WTC11 (cell line): ENCODE data around the gene PROSER3. TPM values are rescaled to one million over a fixed set of nuclear protein-coding genes. Genes with fewer than 3 reads are reported as not detected.

Source experiments
- ATAC-seq: fragments of 200-7000 bp; cut with Tn5 transposase; 2 replicates; pipeline ENCODE4 v1.10.0; 2021; ENCODE audit warnings: mild to moderate bottlenecking, moderate library complexity
- CTCF ChIA-PET: fragments of 300-600 bp; sonication (Branson Sonifier 250); formaldehyde crosslinking; loops from one replicate; lab custom pipeline; 2021; ENCODE audit warnings: antibody characterized with exemption; lab: Charles Lee
- POLR2A ChIA-PET: fragments of 350-600 bp; sonication (Branson Sonifier 250); formaldehyde crosslinking; loops from one replicate; lab custom pipeline; 2021; ENCODE audit warnings: antibody characterized with exemption; lab: Charles Lee
- DNase-seq: peaks from one replicate; pipeline ENCODE4 v3.0.0; 2021; ENCODE audit warnings: low spot score
- H3K27ac Mint-ChIP-seq: 2 replicates; pipeline ENCODE4 v1.8.0; 2021; ENCODE audit warnings: mixed read lengths
- H3K27me3 Mint-ChIP-seq: 2 replicates; pipeline ENCODE4 v1.8.0; 2021; ENCODE audit warnings: low read depth, mild to moderate bottlenecking, moderate library complexity, mixed read lengths
- H3K36me3 Mint-ChIP-seq: 2 replicates; pipeline ENCODE4 v1.8.0; 2021; ENCODE audit warnings: mixed read lengths
- H3K4me1 Mint-ChIP-seq: 2 replicates; pipeline ENCODE4 v1.8.0; 2022; ENCODE audit warnings: mixed read lengths
- H3K4me3 Mint-ChIP-seq: 2 replicates; pipeline ENCODE4 v1.8.0; 2021; ENCODE audit warnings: mild to moderate bottlenecking, moderate library complexity, mixed read lengths
- H3K9me3 Mint-ChIP-seq: 2 replicates; pipeline ENCODE4 v1.8.0; 2021; ENCODE audit warnings: mixed read lengths
- CREB1 ChIP-seq: sonication (generic); formaldehyde crosslinking; IDR thresholded peaks from 2 replicates; pipeline ENCODE4 v1.8.0; 2023; ENCODE audit warnings: mild to moderate bottlenecking, missing genetic modification reagents
- FOXP1 ChIP-seq: sonication (generic); formaldehyde crosslinking; IDR thresholded peaks from 2 replicates; pipeline ENCODE4 v1.8.0; 2022; ENCODE audit warnings: missing genetic modification reagents, mild to moderate bottlenecking, moderate library complexity, borderline replicate concordance
- GRHL2 ChIP-seq: fragments of 250-450 bp; sonication (Bioruptor Pico); IDR thresholded peaks from 2 replicates; pipeline ENCODE4 v1.8.0; 2022; ENCODE audit warnings: mild to moderate bottlenecking, moderate library complexity; ENCODE audit not compliant: insufficient replicate concordance, severe bottlenecking
- NFATC4 ChIP-seq: fragments of 250-450 bp; sonication (Bioruptor Pico); IDR thresholded peaks from 2 replicates; pipeline ENCODE4 v1.9.0; 2021; ENCODE audit warnings: mild to moderate bottlenecking
- NFE2L1 ChIP-seq: sonication (generic); formaldehyde crosslinking; IDR thresholded peaks from 2 replicates; pipeline ENCODE4 v1.8.1; 2023; ENCODE audit warnings: missing genetic modification reagents
- NR2C2 ChIP-seq: sonication (generic); formaldehyde crosslinking; IDR thresholded peaks from 2 replicates; pipeline ENCODE4 v1.8.0; 2022; ENCODE audit warnings: mild to moderate bottlenecking, missing genetic modification reagents
- NR3C1 ChIP-seq: sonication (generic); formaldehyde crosslinking; conservative IDR thresholded peaks from 2 replicates; pipeline ENCODE4 v1.8.1; 2023; ENCODE audit warnings: low read depth, mild to moderate bottlenecking, missing genetic modification reagents
- TEAD1 ChIP-seq: sonication (generic); formaldehyde crosslinking; IDR thresholded peaks from 2 replicates; pipeline ENCODE4 v1.8.0; 2022; ENCODE audit warnings: mild to moderate bottlenecking, missing genetic modification reagents
- ZNF416 ChIP-seq: fragments of 250-450 bp; sonication (Bioruptor Pico); IDR thresholded peaks from 2 replicates; pipeline ENCODE4 v1.9.0; 2021; ENCODE audit warnings: mild to moderate bottlenecking, inconsistent platforms
- ZNF423 ChIP-seq: fragments of 250-450 bp; sonication (Bioruptor Pico); IDR thresholded peaks from 2 replicates; pipeline ENCODE4 v2.1.2; 2022; ENCODE audit warnings: mild to moderate bottlenecking, moderate library complexity
- ZNF671 ChIP-seq: fragments of 250-450 bp; sonication (Bioruptor Pico); IDR thresholded peaks from 2 replicates; pipeline ENCODE4 v1.8.0; 2021; ENCODE audit warnings: mild to moderate bottlenecking
- total RNA-seq: library from RNA; stranded (reverse); gene quantifications from 3 replicates; pipeline ENCODE4 v1.2.3, GENCODE V29; 2021
- TF ChIP-seq, protein P1 (sequence below): fragments of 250-450 bp; sonication (Bioruptor Pico); IDR thresholded peaks from 2 replicates; pipeline ENCODE4 v2.1.2; 2022; ENCODE audit warnings: mild to moderate bottlenecking, moderate library complexity
- TF ChIP-seq, protein P2 (sequence below): sonication (generic); formaldehyde crosslinking; IDR thresholded peaks from 2 replicates; pipeline ENCODE4 v1.8.1; 2023; ENCODE audit warnings: mild to moderate bottlenecking, missing genetic modification reagents, moderate library complexity
- TF ChIP-seq, protein P3 (sequence below): sonication (generic); formaldehyde crosslinking; IDR thresholded peaks from 2 replicates; pipeline ENCODE4 v1.8.1; 2023; ENCODE audit warnings: mild to moderate bottlenecking, moderate library complexity, missing genetic modification reagents
- TF ChIP-seq, protein P4 (sequence below): sonication (generic); formaldehyde crosslinking; IDR thresholded peaks from 2 replicates; pipeline ENCODE4 v1.8.1; 2023; ENCODE audit warnings: mild to moderate bottlenecking, missing genetic modification reagents, borderline replicate concordance

Gene PROSER3
- total RNA-seq, 1 experiment from 2014 or later = 32.9 TPM

DNA sequence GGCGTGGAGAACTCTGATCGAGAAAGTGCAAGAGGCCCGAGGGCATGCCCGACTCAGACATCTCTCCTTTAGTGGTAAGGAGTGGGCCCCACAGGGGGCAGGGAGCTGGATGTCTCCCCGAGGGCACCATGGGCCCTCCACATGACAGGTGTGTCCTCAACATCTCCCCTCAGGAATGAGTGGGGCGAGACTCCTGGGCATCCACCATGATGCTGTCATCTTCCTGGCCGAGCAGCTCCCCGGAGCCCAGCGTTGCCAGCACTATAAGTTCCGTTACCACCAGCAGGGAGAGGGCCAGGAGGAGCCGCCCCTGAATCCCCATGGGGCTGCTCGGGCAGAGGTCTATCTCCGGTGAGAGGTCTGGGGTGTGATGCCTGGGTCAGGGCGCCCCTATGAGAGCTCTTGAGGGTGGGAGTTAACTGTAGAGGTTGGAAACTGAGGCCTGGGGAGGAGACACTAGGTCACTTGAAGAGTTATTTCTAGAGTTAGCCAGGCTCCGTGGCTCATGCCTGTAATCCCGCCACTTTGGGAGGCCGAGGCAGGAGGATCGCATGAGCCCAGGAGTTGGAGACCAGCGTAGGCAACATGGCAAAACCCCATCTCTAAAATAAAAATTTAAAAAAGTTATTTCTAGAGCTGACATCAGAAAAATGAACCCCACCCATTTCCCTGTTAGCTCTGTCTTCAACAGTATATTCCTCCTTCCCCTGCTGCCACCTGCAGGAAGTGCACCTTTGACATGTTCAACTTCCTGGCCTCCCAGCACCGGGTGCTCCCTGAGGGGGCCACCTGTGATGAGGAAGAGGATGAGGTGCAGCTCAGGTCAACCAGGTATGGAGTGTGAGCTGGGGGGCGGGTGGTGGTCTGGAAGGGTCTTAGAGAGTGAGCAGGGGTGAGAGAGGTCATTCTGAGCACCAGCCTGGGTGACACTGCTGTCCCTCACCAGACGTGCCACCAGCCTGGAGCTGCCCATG lies 20.8 kb upstream of the PROSER3 start:
- Mint-ChIP-seq H3K4me1 (peaks cover 4% of the 10 kb centered on the region), H3K27me3 (no peaks in the 10 kb centered on the region)
- POLR2A ChIA-PET = no interaction called here
- TF ChIP-seq, protein P1, sequence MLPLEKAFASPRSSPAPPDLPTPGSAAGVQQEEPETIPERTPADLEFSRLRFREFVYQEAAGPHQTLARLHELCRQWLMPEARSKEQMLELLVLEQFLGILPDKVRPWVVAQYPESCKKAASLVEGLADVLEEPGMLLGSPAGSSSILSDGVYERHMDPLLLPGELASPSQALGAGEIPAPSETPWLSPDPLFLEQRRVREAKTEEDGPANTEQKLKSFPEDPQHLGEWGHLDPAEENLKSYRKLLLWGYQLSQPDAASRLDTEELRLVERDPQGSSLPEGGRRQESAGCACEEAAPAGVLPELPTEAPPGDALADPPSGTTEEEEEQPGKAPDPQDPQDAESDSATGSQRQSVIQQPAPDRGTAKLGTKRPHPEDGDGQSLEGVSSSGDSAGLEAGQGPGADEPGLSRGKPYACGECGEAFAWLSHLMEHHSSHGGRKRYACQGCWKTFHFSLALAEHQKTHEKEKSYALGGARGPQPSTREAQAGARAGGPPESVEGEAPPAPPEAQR (CRISPR knock-in tag) = no peak
- no peak for TF ChIP-seq GRHL2 (CRISPR knock-in tag)
- no peak for TF ChIP-seq ZNF423 (CRISPR knock-in tag)
- no peak for TF ChIP-seq NR2C2
- no peak for TF ChIP-seq ZNF671 (CRISPR knock-in tag)
- no peak for TF ChIP-seq TEAD1 (CRISPR knock-in tag)
- no peak for TF ChIP-seq NR3C1 (CRISPR knock-in tag)
- TF ChIP-seq ZNF416 (CRISPR knock-in tag) = no peak
- TF ChIP-seq, protein P2, sequence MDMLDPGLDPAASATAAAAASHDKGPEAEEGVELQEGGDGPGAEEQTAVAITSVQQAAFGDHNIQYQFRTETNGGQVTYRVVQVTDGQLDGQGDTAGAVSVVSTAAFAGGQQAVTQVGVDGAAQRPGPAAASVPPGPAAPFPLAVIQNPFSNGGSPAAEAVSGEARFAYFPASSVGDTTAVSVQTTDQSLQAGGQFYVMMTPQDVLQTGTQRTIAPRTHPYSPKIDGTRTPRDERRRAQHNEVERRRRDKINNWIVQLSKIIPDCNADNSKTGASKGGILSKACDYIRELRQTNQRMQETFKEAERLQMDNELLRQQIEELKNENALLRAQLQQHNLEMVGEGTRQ (CRISPR knock-in tag) = no peak
- TF ChIP-seq, protein P3, sequence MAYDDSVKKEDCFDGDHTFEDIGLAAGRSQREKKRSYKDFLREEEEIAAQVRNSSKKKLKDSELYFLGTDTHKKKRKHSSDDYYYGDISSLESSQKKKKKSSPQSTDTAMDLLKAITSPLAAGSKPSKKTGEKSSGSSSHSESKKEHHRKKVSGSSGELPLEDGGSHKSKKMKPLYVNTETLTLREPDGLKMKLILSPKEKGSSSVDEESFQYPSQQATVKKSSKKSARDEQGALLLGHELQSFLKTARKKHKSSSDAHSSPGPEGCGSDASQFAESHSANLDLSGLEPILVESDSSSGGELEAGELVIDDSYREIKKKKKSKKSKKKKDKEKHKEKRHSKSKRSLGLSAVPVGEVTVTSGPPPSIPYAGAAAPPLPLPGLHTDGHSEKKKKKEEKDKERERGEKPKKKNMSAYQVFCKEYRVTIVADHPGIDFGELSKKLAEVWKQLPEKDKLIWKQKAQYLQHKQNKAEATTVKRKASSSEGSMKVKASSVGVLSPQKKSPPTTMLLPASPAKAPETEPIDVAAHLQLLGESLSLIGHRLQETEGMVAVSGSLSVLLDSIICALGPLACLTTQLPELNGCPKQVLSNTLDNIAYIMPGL (CRISPR knock-in tag) = no peak
- TF ChIP-seq, protein P4, sequence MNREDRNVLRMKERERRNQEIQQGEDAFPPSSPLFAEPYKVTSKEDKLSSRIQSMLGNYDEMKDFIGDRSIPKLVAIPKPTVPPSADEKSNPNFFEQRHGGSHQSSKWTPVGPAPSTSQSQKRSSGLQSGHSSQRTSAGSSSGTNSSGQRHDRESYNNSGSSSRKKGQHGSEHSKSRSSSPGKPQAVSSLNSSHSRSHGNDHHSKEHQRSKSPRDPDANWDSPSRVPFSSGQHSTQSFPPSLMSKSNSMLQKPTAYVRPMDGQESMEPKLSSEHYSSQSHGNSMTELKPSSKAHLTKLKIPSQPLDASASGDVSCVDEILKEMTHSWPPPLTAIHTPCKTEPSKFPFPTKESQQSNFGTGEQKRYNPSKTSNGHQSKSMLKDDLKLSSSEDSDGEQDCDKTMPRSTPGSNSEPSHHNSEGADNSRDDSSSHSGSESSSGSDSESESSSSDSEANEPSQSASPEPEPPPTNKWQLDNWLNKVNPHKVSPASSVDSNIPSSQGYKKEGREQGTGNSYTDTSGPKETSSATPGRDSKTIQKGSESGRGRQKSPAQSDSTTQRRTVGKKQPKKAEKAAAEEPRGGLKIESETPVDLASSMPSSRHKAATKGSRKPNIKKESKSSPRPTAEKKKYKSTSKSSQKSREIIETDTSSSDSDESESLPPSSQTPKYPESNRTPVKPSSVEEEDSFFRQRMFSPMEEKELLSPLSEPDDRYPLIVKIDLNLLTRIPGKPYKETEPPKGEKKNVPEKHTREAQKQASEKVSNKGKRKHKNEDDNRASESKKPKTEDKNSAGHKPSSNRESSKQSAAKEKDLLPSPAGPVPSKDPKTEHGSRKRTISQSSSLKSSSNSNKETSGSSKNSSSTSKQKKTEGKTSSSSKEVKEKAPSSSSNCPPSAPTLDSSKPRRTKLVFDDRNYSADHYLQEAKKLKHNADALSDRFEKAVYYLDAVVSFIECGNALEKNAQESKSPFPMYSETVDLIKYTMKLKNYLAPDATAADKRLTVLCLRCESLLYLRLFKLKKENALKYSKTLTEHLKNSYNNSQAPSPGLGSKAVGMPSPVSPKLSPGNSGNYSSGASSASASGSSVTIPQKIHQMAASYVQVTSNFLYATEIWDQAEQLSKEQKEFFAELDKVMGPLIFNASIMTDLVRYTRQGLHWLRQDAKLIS = no peak
- TF ChIP-seq NFE2L1 (CRISPR knock-in tag) = no peak
- no peak for TF ChIP-seq CREB1 (CRISPR knock-in tag)
- TF ChIP-seq NFATC4 (CRISPR knock-in tag) = no peak
- TF ChIP-seq FOXP1 (CRISPR knock-in tag) = no peak
- TF ChIP-seq, all 79 proteins: peak for 0
- DNase-seq = no peak
- no peaks in the 10 kb centered on the region for H3K9me3 Mint-ChIP-seq
- H3K36me3 Mint-ChIP-seq = peaks cover 28% of the 10 kb centered on the region
- no peak overlapping the region for H3K27ac Mint-ChIP-seq
- ATAC-seq = no peak
- CTCF ChIA-PET = interaction anchor here (0.6 to 2.2 kb wide), 5 partner anchors 11 to 128 kb away, joined by 3 to 5 read pairs (median 3); partner anchors contain the start of gene LIN37
- H3K4me3 Mint-ChIP-seq = no peak overlapping the region
